Smooth muscle cell (in vitro differentiated cells): Measurements from ENCODE around the gene SLC5A4. TPM values are rescaled to one million over a fixed set of nuclear protein-coding genes. Genes with fewer than 3 reads are reported as not detected.
"Not testable (repeated sequence)": the region's sequence is repeated elsewhere in the genome, so short reads cannot be mapped to it uniquely, and the experiment has no call there.

Experiments used
- DNase-seq: peaks from one replicate; lab custom pipeline; 2025; ENCODE audit not compliant: unreplicated experiment; lab: John Stamatoyannopoulos, UW
- H2AFZ ChIP-seq: fragments of 200-600 bp; sonication (generic); 2 replicates; pipeline ENCODE4 v1.6.0; 2016; ENCODE audit warnings: antibody characterized with exemption, low read depth, mild to moderate bottlenecking
- H3F3A ChIP-seq: fragments of 200-600 bp; sonication (generic); 2 replicates; pipeline ENCODE4 v1.6.0; 2017; ENCODE audit warnings: antibody characterized with exemption, low read depth
- H3K27ac ChIP-seq: fragments of 200-600 bp; sonication (generic); 2 replicates; pipeline ENCODE4 v1.5.1; 2016; ENCODE audit warnings: low read depth, mild to moderate bottlenecking
- H3K27me3 ChIP-seq: fragments of 200-600 bp; sonication (generic); 2 replicates; pipeline ENCODE4 v1.6.1; 2016; ENCODE audit warnings: low read depth, mild to moderate bottlenecking
- H3K36me3 ChIP-seq: fragments of 200-600 bp; sonication (generic); 2 replicates; pipeline ENCODE4 v1.5.1; 2016; ENCODE audit warnings: low read depth
- H3K4me1 ChIP-seq: fragments of 200-600 bp; sonication (generic); 2 replicates; pipeline ENCODE4 v1.5.1; 2016; ENCODE audit warnings: low read depth
- H3K4me2 ChIP-seq: fragments of 200-600 bp; sonication (generic); 2 replicates; pipeline ENCODE4 v1.6.0; 2016; ENCODE audit warnings: mild to moderate bottlenecking
- H3K4me3 ChIP-seq: fragments of 200-600 bp; sonication (generic); 2 replicates; pipeline ENCODE4 v1.5.1; 2016; ENCODE audit warnings: mild to moderate bottlenecking
- H3K79me2 ChIP-seq: fragments of 200-600 bp; sonication (generic); 2 replicates; pipeline ENCODE4 v1.6.0; 2016; ENCODE audit warnings: low read depth, mild to moderate bottlenecking
- H3K9ac ChIP-seq: fragments of 200-600 bp; sonication (generic); 2 replicates; pipeline ENCODE4 v1.6.0; 2016; ENCODE audit warnings: low read depth
- H3K9me3 ChIP-seq: fragments of 200-600 bp; sonication (generic); replicated peaks from 2 replicates; pipeline ENCODE4 v1.5.1; 2016; ENCODE audit warnings: low read depth
- H4K20me1 ChIP-seq: fragments of 200-600 bp; sonication (generic); 2 replicates; pipeline ENCODE4 v1.6.0; 2016; ENCODE audit warnings: low read depth
- CTCF ChIP-seq: fragments of 200-600 bp; sonication (generic); IDR thresholded peaks from 2 replicates; pipeline ENCODE4 v1.5.1; 2017; ENCODE audit warnings: borderline replicate concordance, mild to moderate bottlenecking, antibody characterized with exemption; ENCODE audit not compliant: insufficient read depth, poor library complexity, severe bottlenecking
- WGBS: methylation state at CpG from one replicate; pipeline ENCODE4 v1.1.7; 2016; ENCODE audit warnings: low lambda C conversion rate; 5-methylcytosine and 5-hydroxymethylcytosine counted together
- polyA plus RNA-seq: library from polyadenylated mRNA; unstranded; fragments of >200 nt; fragmentation: Nextera tagmentation; extraction: Ambion mirVana; gene quantifications from 2 replicates; pipeline ENCODE4 v1.2.1, GENCODE V29; 2016
- total RNA-seq: library from RNA; depleted of rRNA; stranded (reverse); fragments of >200 nt; gene quantifications from 2 replicates; pipeline ENCODE4 v1.2.3, GENCODE V29; 2014

SLC5A4 gene
- total and polyA plus RNA-seq, 2 experiments from 2014 or later = not detected

GRCh38 chr22:32265882-32266767 is 11.0 kb upstream of the SLC5A4 start:
- no peaks in the 10 kb centered on the region for H3K36me3 ChIP-seq
- H3K4me2 ChIP-seq = peak overlapping the region; percentile 25
- peak; percentile 9 for DNase-seq

GRCh38 chr22:32263678-32264077 is 8.5 kb upstream of the SLC5A4 start:
- H3F3A ChIP-seq, H3K79me2 ChIP-seq, H3K36me3 ChIP-seq, H3K9ac ChIP-seq, H2AFZ ChIP-seq, DNase-seq, H3K27ac ChIP-seq, H3K4me3 ChIP-seq, H3K4me1 ChIP-seq, H3K4me2 ChIP-seq, H3K9me3 ChIP-seq, H4K20me1 ChIP-seq: not testable (repeated sequence)
- WGBS = 97% methylated on average over 4 of the region's 4 CpGs
- peaks cover 11% of the 10 kb centered on the region for H3K27me3 ChIP-seq

More at GRCh38 chr22:32265882-32266767, 11.0 kb upstream of the SLC5A4 start:
- H3K27ac ChIP-seq = no peak overlapping the region
- no peaks in the 10 kb centered on the region for H3K79me2 ChIP-seq
- H3K4me3 ChIP-seq = no peak overlapping the region
- H3F3A ChIP-seq = no peaks in the 10 kb centered on the region
- peak; percentile 88 for TF ChIP-seq CTCF
- 32% methylated on average over 10 of the region's 10 CpGs for WGBS
- H3K4me1 ChIP-seq = no peaks in the 10 kb centered on the region
- H3K9me3 ChIP-seq = no peaks in the 10 kb centered on the region
- H3K9ac ChIP-seq = no peak overlapping the region
- H2AFZ ChIP-seq = peak overlapping the region; percentile 43
- H3K27me3 ChIP-seq = no peaks in the 10 kb centered on the region
- H4K20me1 ChIP-seq = no peaks in the 10 kb centered on the region

- H3K27me3 ChIP-seq = peaks cover 24% of the 10 kb centered on the region
- no peak for TF ChIP-seq CTCF
- H3K4me2 ChIP-seq = no peak overlapping the region
- H3K36me3 ChIP-seq = no peaks in the 10 kb centered on the region
- WGBS = 80% methylated on average over 4 of the region's 4 CpGs
- no peak overlapping the region for H3K4me3 ChIP-seq
- no peaks in the 10 kb centered on the region for H3K4me1 ChIP-seq
- no peak overlapping the region for H3K9ac ChIP-seq
- no peaks in the 10 kb centered on the region for H3K9me3 ChIP-seq
- no peaks in the 10 kb centered on the region for H3K79me2 ChIP-seq
- H3F3A ChIP-seq = no peaks in the 10 kb centered on the region
- DNase-seq = no peak
- H4K20me1 ChIP-seq = no peaks in the 10 kb centered on the region
- H2AFZ ChIP-seq = no peak overlapping the region
- no peak overlapping the region for H3K27ac ChIP-seq
These were observed 6.2 kb upstream of the SLC5A4 start for GRCh38 chr22:32261306-32261705.

GRCh38 chr22:32258791-32259190 is 3.6 kb upstream of the SLC5A4 start:
- peaks cover 33% of the 10 kb centered on the region for H3K27me3 ChIP-seq
- H3F3A ChIP-seq = no peaks in the 10 kb centered on the region
- no peak overlapping the region for H3K4me3 ChIP-seq
- no peaks in the 10 kb centered on the region for H3K79me2 ChIP-seq
- H2AFZ ChIP-seq = no peak overlapping the region
- 65% methylated on average over 2 of the region's 2 CpGs for WGBS
- H3K27ac ChIP-seq = no peak overlapping the region
- no peak for DNase-seq
- no peak overlapping the region for H3K9ac ChIP-seq
- no peaks in the 10 kb centered on the region for H3K36me3 ChIP-seq
- TF ChIP-seq CTCF = no peak
- no peak overlapping the region for H3K4me2 ChIP-seq
- H3K4me1 ChIP-seq = no peaks in the 10 kb centered on the region
- no peaks in the 10 kb centered on the region for H4K20me1 ChIP-seq
- H3K9me3 ChIP-seq = no peaks in the 10 kb centered on the region
